Mesothelial cell of epicardium (in vitro differentiated cells): ENCODE results near the gene MPPED1. TPM values are rescaled to one million over a fixed set of nuclear protein-coding genes. Genes with fewer than 3 reads are reported as not detected.

Source experiments
- DNase-seq, 2 experiments: peaks; one replicate each; pipeline ENCODE4 v3.0.0; 2021; ENCODE audit warnings: low spot score in 2 of 2; ENCODE audit not compliant: unreplicated experiment in 2 of 2
- H3K27ac Mint-ChIP-seq: 2 replicates; pipeline ENCODE4 v1.8.0; 2021; ENCODE audit warnings: mixed read lengths
- H3K27me3 Mint-ChIP-seq: 2 replicates; pipeline ENCODE4 v1.8.0; 2021; ENCODE audit warnings: low read depth, mixed read lengths
- H3K36me3 Mint-ChIP-seq: 2 replicates; pipeline ENCODE4 v1.8.0; 2021; ENCODE audit warnings: mixed read lengths
- H3K4me1 Mint-ChIP-seq: 2 replicates; pipeline ENCODE4 v1.8.0; 2021; ENCODE audit warnings: mixed read lengths
- H3K4me3 Mint-ChIP-seq: 2 replicates; pipeline ENCODE4 v1.8.0; 2021; ENCODE audit warnings: mild to moderate bottlenecking, moderate library complexity, mixed read lengths
- H3K9me3 Mint-ChIP-seq: 2 replicates; pipeline ENCODE4 v1.8.0; 2021; ENCODE audit warnings: mixed read lengths
- CTCF ChIP-seq: fragments of 200-600 bp; sonication (generic); IDR thresholded peaks from one replicate; pipeline ENCODE4 v1.5.0; 2021; ENCODE audit warnings: antibody characterized with exemption; ENCODE audit not compliant: unreplicated experiment
- total RNA-seq: library from RNA; stranded (reverse); gene quantifications from 3 replicates; pipeline ENCODE4 v1.2.1, GENCODE V29; 2021

Gene MPPED1
- total RNA-seq, 1 donor from 2014 or later = 0.76 TPM

- Mint-ChIP-seq H3K4me3 (no peak overlapping the region), H3K4me1 (peaks cover 12% of the 10 kb centered on the region), H3K9me3 (peaks cover 6% of the 10 kb centered on the region), H3K27ac (no peak overlapping the region), H3K27me3 (peaks cover 10% of the 10 kb centered on the region), H3K36me3 (no peaks in the 10 kb centered on the region)
- no peak for DNase-seq
- no peak for TF ChIP-seq CTCF
Observed at GRCh38 chr22:43393844-43394474, 17.9 kb upstream of the MPPED1 start.

- Mint-ChIP-seq H3K36me3 (no peaks in the 10 kb centered on the region), H3K4me3 (no peak overlapping the region), H3K27ac (no peak overlapping the region), H3K4me1 (peaks cover 12% of the 10 kb centered on the region), H3K9me3 (peaks cover 6% of the 10 kb centered on the region), H3K27me3 (peaks cover 11% of the 10 kb centered on the region)
- DNase-seq = no peak
- TF ChIP-seq CTCF = no peak
Observed at GRCh38 chr22:43395086-43395695, 16.6 kb upstream of the MPPED1 start.

- Mint-ChIP-seq H3K36me3 (no peaks in the 10 kb centered on the region), H3K4me1 (peaks cover 12% of the 10 kb centered on the region), H3K27ac (no peak overlapping the region), H3K27me3 (peaks cover 20% of the 10 kb centered on the region), H3K4me3 (no peak overlapping the region), H3K9me3 (peaks cover 6% of the 10 kb centered on the region)
- no peak for TF ChIP-seq CTCF
- no peak for DNase-seq
Observed at GRCh38 chr22:43396321-43396933, 15.4 kb upstream of the MPPED1 start.

- no peak for DNase-seq
- Mint-ChIP-seq H3K27me3 (peaks cover 23% of the 10 kb centered on the region), H3K36me3 (no peaks in the 10 kb centered on the region), H3K4me1 (peaks cover 12% of the 10 kb centered on the region), H3K27ac (no peak overlapping the region), H3K4me3 (no peak overlapping the region), H3K9me3 (peaks cover 6% of the 10 kb centered on the region)
- TF ChIP-seq CTCF = no peak
Observed at GRCh38 chr22:43396934-43397457, 14.8 kb upstream of the MPPED1 start.

- Mint-ChIP-seq H3K4me1 (peaks cover 8% of the 10 kb centered on the region), H3K9me3 (peaks cover 6% of the 10 kb centered on the region), H3K4me3 (no peak overlapping the region), H3K27me3 (peaks cover 31% of the 10 kb centered on the region), H3K27ac (no peak overlapping the region), H3K36me3 (no peaks in the 10 kb centered on the region)
- no peak for DNase-seq
- TF ChIP-seq CTCF = no peak
Observed at GRCh38 chr22:43397766-43398165, 14.0 kb upstream of the MPPED1 start.
